HL-60 (cell line): ENCODE results near the gene GUCA1A.

ENCODE experiments used
- CTCF ChIP-seq: IDR thresholded peaks from one replicate; pipeline ENCODE4 v1.5.1; 2011; ENCODE audit warnings: low read length, control low read depth, inconsistent platforms; ENCODE audit not compliant: insufficient read depth
- GABPA ChIP-seq: IDR thresholded peaks from 2 replicates; pipeline ENCODE4 v1.6.1; 2012; ENCODE audit warnings: low read depth

- TF ChIP-seq CTCF = no peak
- TF ChIP-seq GABPA = no peak
Measured at GRCh38 chr6:42147138-42147562, 26.0 kb upstream of the GUCA1A start.
